Measurements from ENCODE around the gene ITGA7.

DNA sequence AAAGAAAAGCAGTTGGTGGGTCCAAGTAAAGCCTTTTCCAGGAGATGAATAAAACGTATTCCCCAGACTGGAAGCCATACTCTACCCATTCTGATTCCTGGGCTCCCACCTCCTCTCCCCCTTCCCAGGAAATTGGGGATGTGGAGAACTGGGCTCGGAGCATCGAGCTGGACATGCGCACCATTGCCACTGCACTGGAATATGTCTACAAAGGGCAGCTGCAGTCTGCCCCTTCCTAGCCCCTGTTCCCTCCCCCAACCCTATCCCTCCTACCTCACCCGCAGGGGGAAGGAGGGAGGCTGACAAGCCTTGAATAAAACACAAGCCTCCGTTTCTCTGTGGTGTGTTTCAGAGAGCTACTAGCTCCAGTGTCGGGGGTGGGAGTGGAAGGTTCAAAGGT is 11.7 kb upstream of the ITGA7 start:
- TF ChIP-seq TEAD4 (IDR thresholded peaks at IDR 0.05) (no peak), EP300 (IDR thresholded peaks at IDR 0.05; ENCODE audit: borderline replicate concordance) (no peak)

Measured in Ishikawa (cell line).